ENCODE measurements around the gene RAD51B.
"Not testable (repeated sequence)": the region's sequence is repeated elsewhere in the genome, so short reads cannot be mapped to it uniquely, and the experiment has no call there.

Gene RAD51B

DNA sequence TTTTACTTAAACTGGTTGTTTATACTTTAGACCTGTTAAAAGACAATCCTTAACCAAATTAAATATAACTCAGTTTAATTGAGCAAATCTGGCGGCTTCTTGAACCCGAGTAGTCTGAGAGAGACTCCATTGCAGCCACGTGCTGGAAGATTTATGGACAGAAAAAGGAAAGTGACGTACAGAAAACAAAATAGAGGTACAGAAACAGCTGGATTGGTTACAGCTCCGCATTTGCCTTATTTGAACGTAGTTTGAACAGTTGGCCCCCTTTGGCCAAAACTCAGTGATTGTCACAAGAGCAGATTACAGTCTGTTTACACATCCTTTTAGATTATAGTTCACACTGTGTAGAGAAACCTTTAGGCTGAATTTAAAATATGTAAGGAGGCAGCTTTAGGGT lies 155.9 kb downstream of the RAD51B start:
- DNase-seq (ENCODE audit: insufficient read length) (no peak), FAIRE-seq (no peak)
- TF ChIP-seq TAF1 (IDR thresholded peaks at IDR 0.05; ENCODE audit: borderline replicate concordance, low read depth, low read length) = no peak
- TF ChIP-seq POLR2A (IDR thresholded peaks at IDR 0.05; ENCODE audit: low read depth, low read length) = no peak
- TF ChIP-seq POLR2AphosphoS5 (IDR thresholded peaks at IDR 0.05; ENCODE audit: low read depth, low read length) = no peak

DNA sequence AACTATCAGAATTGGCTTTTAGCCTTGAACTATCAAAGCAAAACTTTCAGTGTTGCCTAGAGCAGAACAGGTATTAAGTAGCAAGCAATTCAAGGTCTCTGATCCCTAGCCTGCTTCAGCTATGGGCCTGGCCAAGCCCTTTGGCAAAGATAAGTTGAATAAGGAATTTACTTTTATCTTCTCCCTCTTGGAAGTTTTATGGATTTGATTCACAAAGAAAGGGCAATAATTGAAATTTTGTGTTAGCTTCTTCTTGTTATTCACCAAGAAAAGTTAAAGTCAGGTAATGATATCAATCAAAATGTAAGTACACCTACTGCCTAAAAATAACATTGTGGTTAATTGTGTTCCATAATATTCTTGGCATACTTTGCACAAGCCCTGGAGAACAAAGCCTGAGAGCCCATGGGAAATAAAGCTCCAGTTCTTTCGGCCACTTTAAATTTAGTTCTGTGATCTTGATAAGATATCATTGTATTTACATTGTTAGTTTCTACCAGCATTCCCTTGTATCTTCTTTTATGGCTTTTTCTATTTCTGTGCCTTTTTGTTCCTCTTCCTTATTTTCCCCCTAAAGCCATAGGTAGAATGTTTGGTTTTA lies 158.0 kb downstream of the RAD51B start:
- no peak for DNase-seq (ENCODE audit: insufficient read length)
- TF ChIP-seq POLR2A (IDR thresholded peaks at IDR 0.05; ENCODE audit: low read depth, low read length) = no peak
- no peak for TF ChIP-seq POLR2AphosphoS5 (IDR thresholded peaks at IDR 0.05; ENCODE audit: low read depth, low read length)
- no peak for TF ChIP-seq TAF1 (IDR thresholded peaks at IDR 0.05; ENCODE audit: borderline replicate concordance, low read depth, low read length)
- FAIRE-seq = no peak

DNA sequence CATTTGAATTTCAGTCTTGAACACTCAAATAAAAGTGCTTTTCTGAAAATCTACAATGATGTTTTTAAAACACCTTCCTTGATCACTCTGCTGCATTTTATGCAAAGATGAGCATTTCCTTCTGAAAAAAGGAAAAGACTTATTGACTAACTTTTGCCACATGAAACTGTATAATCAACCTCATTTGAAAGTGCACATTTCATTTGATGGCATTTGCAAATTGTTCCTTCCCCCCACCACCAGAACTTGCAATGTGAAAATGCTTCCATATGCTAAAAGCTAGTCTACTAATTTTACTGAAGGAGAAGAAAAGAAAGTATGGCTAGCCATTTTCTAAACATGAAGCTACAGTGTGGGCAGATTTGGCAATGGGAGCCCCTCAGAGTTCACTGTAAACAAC lies 159.2 kb downstream of the RAD51B start:
- FAIRE-seq (no peak), DNase-seq (ENCODE audit: insufficient read length) (no peak)
- TF ChIP-seq POLR2AphosphoS5 (IDR thresholded peaks at IDR 0.05; ENCODE audit: low read depth, low read length) = no peak
- no peak for TF ChIP-seq TAF1 (IDR thresholded peaks at IDR 0.05; ENCODE audit: borderline replicate concordance, low read depth, low read length)
- no peak for TF ChIP-seq POLR2A (IDR thresholded peaks at IDR 0.05; ENCODE audit: low read depth, low read length)

DNA sequence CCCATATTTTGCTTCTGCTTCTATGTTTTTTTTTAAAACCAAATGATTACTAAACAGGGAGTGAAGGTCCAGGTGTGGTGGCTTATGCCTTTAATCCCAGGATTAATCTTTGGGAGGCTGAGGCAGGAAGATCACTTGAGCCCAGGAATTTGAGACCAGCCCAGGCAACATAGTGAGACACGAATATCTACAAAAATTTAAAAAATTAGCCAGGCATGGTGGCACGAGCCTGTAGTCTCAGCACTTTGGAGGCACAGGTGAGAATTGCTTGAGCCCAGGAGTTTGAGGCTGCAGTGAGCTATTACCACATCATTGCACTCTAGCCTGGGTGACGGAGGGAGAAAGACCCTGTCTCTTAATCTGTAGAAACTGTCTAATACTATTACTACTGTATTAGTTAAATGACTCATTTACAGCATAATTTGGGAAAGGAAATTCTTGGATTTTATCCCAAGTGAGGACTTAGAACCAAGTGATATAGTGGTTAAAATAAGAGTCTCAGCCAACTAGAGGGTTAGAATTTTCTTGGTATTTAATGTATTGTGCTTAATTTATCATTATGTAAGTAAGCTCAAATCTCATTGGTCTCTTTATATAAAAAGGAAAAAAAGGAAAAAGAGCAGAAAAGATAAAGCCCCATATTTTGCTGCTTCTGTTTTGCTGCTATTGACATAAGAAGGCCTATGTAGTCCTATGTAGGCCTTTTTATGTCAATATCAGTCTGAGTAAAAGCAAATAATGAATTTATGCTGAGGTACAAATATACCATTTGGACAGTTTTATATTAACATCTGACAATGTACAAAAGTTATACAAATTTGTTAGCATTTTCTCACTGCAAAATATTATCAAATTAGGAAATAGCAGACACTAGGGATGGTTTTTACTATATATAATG lies 163.4 kb downstream of the RAD51B start:
- FAIRE-seq (no peak), DNase-seq (ENCODE audit: insufficient read length) (no peak)
- no peak for TF ChIP-seq POLR2A (IDR thresholded peaks at IDR 0.05; ENCODE audit: low read depth, low read length)
- no peak for TF ChIP-seq TAF1 (IDR thresholded peaks at IDR 0.05; ENCODE audit: borderline replicate concordance, low read depth, low read length)
- TF ChIP-seq POLR2AphosphoS5 (IDR thresholded peaks at IDR 0.05; ENCODE audit: low read depth, low read length) = no peak

DNA sequence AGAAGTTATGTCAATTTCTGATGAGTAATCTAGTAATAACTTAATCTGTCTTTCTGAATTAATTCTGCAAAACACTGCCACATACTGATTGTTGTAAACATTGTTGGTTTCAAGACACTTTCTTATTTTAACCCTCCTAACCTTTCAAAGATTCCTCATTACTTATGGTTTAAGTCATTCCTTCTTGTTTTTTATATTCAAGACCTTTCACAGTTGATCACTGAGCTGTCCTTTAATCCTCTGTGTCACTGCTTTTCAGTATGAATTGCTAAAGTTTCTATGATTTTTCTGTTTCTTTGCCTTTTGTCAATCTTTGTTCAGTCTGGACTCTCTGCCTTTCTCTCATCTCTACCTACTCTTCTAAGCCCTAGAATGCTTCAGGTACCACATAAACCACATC lies 164.7 kb downstream of the RAD51B start:
- no peak for DNase-seq (ENCODE audit: insufficient read length)
- no peak for FAIRE-seq
- no peak for TF ChIP-seq TAF1 (IDR thresholded peaks at IDR 0.05; ENCODE audit: borderline replicate concordance, low read depth, low read length)
- no peak for TF ChIP-seq POLR2A (IDR thresholded peaks at IDR 0.05; ENCODE audit: low read depth, low read length)
- TF ChIP-seq POLR2AphosphoS5 (IDR thresholded peaks at IDR 0.05; ENCODE audit: low read depth, low read length) = no peak

DNA sequence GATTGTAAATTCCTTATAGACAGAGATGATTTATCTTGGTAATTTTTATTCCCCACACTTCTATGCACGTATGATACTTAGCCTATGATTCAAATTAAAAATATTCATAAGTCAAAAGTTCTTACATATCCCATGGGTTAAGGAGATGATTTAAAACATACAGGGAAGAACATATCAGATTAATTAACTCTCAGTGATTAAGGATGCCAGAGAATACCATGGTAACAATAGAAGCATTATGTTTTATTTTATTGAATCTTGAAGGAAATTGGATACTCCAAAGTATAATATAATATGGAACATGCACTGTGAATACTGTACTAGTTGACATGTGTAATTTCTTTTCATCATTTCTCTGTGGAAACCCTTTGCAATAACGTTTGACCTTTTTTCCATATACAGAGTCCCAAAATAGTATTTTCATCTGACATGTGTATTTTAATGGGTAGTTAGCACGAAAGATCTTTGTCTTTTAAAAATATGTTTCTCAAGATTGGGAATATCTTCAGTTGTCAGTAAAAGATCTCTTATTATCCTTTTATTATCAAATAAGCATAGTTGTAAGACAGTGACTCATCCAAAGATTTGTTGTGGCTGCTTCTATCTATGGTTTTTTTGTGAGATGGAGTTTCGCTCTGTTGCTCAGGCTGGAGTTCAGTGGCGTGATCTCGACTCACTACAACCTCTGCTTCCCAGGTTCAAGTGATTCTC lies 166.7 kb downstream of the RAD51B start:
- DNase-seq (ENCODE audit: insufficient read length) = no peak
- no peak for FAIRE-seq

DNA sequence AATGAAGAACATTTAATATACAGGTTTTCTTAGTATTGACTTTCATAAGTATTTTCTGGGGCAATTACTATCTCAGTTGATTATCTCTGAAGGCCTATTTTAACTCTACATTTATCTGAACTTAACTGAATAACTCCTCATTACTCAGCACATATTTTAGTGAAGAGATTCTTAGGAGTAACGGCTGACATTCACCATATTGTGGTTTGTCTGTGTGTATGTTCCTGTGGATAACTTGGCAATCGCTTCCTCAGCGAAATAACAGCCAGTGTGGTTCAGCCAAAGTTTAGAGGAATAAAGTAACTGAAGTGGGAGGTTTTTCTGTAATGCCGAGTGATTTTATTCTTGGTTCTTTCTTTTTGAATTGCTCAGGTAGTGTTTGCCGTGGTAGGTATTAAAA lies 168.0 kb downstream of the RAD51B start:
- no peak for FAIRE-seq

More for the DNA sequence above, 166.7 kb downstream of the RAD51B start:
- TF ChIP-seq TAF1 (IDR thresholded peaks at IDR 0.05; ENCODE audit: borderline replicate concordance, low read depth, low read length) (no peak), POLR2A (IDR thresholded peaks at IDR 0.05; ENCODE audit: low read depth, low read length) (no peak), POLR2AphosphoS5 (IDR thresholded peaks at IDR 0.05; ENCODE audit: low read depth, low read length) (no peak)

DNA sequence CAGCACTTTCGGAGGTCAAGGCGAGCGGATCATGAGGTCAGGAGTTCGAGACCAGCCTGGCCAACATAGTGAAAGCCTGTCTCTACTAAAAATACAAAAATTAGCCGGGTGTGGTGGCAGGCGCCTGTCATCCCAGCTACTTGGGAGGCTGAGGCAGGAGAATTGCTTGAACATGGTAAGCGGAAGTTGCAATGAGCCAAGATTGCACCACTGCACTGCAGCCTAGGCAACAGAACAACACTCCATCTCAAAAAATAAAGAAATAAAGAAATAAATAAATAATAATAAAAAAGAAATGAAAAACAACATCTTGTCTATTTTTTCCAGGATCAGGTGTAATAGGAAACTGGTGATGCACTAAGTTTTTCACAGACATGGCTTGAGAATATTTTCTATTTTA lies 168.6 kb downstream of the RAD51B start:
- DNase-seq (ENCODE audit: insufficient read length); FAIRE-seq: not testable (repeated sequence)

More for the DNA sequence above, 168.0 kb downstream of the RAD51B start:
- no peak for TF ChIP-seq POLR2A (IDR thresholded peaks at IDR 0.05; ENCODE audit: low read depth, low read length)
- DNase-seq (ENCODE audit: insufficient read length) = no peak

DNA sequence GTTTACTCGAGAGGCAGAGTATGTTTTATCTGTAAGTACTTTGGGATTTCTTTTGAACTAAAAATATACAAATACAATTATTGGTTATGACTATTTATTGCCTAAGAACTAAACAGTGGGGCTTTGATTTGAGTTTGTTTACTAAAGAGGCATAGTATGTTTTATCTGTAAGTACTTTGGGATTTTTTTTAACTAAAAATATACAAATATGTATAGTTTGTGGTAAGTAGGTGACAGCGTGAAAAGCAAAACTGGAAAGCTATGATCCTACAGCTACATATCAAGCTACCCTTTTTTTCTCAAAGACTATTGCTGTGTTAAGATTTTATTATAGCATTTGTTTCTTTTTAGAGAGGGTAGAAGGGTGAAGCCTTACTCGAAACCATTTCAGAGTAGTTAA lies 171.0 kb downstream of the RAD51B start:
- TF ChIP-seq POLR2A (IDR thresholded peaks at IDR 0.05; ENCODE audit: low read depth, low read length) = no peak
- no peak for TF ChIP-seq TAF1 (IDR thresholded peaks at IDR 0.05; ENCODE audit: borderline replicate concordance, low read depth, low read length)
- no peak for TF ChIP-seq POLR2AphosphoS5 (IDR thresholded peaks at IDR 0.05; ENCODE audit: low read depth, low read length)
- DNase-seq (ENCODE audit: insufficient read length) = no peak
- FAIRE-seq = no peak

DNA sequence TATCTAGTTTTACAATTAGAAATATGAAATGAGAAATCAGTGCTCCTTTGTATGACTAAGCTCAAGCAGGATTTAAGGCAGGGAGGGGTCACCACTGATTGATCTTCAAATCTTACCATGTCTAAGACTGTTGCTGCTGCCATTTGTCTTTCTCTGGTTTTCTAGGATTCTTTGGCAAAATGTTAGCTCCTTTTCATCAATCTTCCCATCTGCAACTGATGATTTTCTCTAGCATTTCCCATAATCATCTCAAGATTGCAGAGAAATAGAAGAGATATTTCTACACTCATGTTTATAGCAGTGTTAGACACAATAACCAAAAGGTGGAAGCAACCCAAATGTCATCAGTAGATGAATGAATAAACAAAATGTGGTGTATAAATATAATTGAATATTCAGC lies 175.0 kb downstream of the RAD51B start:
- no peak for TF ChIP-seq TAF1 (IDR thresholded peaks at IDR 0.05; ENCODE audit: borderline replicate concordance, low read depth, low read length)
- TF ChIP-seq POLR2AphosphoS5 (IDR thresholded peaks at IDR 0.05; ENCODE audit: low read depth, low read length) = no peak
- no peak for TF ChIP-seq POLR2A (IDR thresholded peaks at IDR 0.05; ENCODE audit: low read depth, low read length)
- FAIRE-seq (no peak), DNase-seq (ENCODE audit: insufficient read length) (no peak)

DNA sequence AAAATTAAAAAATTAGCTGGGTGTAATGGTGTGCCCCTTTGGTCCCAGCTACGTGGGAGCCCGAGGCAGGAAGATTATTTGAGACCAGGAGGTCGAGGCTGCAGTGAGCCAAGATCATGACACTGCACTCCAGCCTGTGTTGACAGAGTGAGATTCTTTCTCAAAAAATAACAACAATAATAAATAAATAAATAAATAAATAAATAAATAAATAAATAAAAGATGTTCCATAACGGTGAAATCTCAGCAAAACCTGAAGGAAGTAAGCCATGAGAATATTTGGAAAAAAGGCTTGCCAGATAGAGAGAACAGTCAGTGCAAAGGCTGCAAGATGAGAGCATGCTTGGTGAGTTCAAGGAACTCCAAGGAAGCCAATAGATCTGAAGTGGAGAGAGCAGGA lies 176.7 kb downstream of the RAD51B start:
- DNase-seq (ENCODE audit: insufficient read length) (no peak), FAIRE-seq (no peak)
- no peak for TF ChIP-seq TAF1 (IDR thresholded peaks at IDR 0.05; ENCODE audit: borderline replicate concordance, low read depth, low read length)
- TF ChIP-seq POLR2AphosphoS5 (IDR thresholded peaks at IDR 0.05; ENCODE audit: low read depth, low read length) = no peak
- TF ChIP-seq POLR2A (IDR thresholded peaks at IDR 0.05; ENCODE audit: low read depth, low read length) = no peak

DNA sequence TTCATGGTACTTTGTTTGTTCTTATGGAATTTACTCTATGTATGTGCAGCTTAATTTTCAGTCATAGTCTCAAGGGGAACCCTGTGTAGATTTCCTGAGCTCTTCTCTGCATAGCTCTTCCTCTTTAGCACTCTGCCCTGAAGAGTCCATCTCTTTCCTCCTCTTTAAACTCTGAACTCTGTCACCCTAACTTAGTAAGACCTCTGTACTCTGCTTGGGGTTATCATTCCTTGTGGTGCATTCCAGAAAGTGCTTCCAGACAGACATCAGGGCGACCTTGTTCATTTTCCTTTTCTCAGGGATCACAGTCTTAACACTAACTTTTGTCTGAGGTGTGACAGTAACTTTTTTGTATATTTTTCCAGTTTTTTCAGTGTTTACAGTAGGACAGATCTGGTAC lies 179.3 kb downstream of the RAD51B start:
- DNase-seq (ENCODE audit: insufficient read length) = no peak
- TF ChIP-seq POLR2AphosphoS5 (IDR thresholded peaks at IDR 0.05; ENCODE audit: low read depth, low read length) (no peak), POLR2A (IDR thresholded peaks at IDR 0.05; ENCODE audit: low read depth, low read length) (no peak), TAF1 (IDR thresholded peaks at IDR 0.05; ENCODE audit: borderline replicate concordance, low read depth, low read length) (no peak)
- FAIRE-seq = no peak

Data from GM12892 (cell line).